Nucleus accumbens (tissue), 56 donors: ENCODE measurements around the gene CTRB1.
"Not testable (repeated sequence)": the region's sequence is repeated elsewhere in the genome, so short reads cannot be mapped to it uniquely, and the experiment has no call there.

Experiments used
- DNase-seq, 56 donors: peaks; one replicate each; lab custom pipeline; 2025; lab: John Stamatoyannopoulos, UW

The CTRB1 gene

GRCh38 chr16:75264999-75265910 lies 46.5 kb downstream of the CTRB1 start:
- DNase-seq = peak in 24 of 56 donors; percentile 23 to 71 (median 46)

- DNase-seq = peak in 46 of 56 donors; percentile 33 to 83 (median 59)
These were observed 47.3 kb downstream of the CTRB1 start for GRCh38 chr16:75265911-75266701.

- DNase-seq = peak in 49 of 56 donors; percentile 31 to 90 (median 67)
These were observed 48.2 kb downstream of the CTRB1 start for GRCh38 chr16:75266738-75267630.

GRCh38 chr16:75267631-75268264 lies 49.0 kb downstream of the CTRB1 start:
- DNase-seq = peak in 39 of 56 donors; percentile 16 to 78 (median 46)

GRCh38 chr16:75269358-75269757 lies 50.6 kb downstream of the CTRB1 start:
- DNase-seq = not testable (repeated sequence)

- no peak for DNase-seq
These were observed 52.8 kb downstream of the CTRB1 start for GRCh38 chr16:75271441-75272096.

- DNase-seq = no peak
These were observed 53.3 kb downstream of the CTRB1 start for GRCh38 chr16:75272097-75272551.

GRCh38 chr16:75272629-75273028 lies 53.8 kb downstream of the CTRB1 start:
- DNase-seq = not testable (repeated sequence)

- DNase-seq = no peak
These were observed 54.5 kb downstream of the CTRB1 start for GRCh38 chr16:75273054-75273925.
